K562 (cell line): Measurements from ENCODE around the gene SGK1. TPM values are rescaled to one million over a fixed set of nuclear protein-coding genes. Genes with fewer than 3 reads are reported as not detected.

Source experiments
- DDX20 ChIP-seq: fragments of 450-650 bp; IDR thresholded peaks from 2 replicates; pipeline ENCODE4 v1.6.1; 2016; ENCODE audit warnings: missing genetic modification characterization, low read depth, mild to moderate bottlenecking, missing compliant biosample characterization, moderate library complexity
- GATA2 ChIP-seq: sonication (generic); formaldehyde crosslinking; IDR thresholded peaks from 2 replicates; pipeline ENCODE4 v1.4.0; 2020; ENCODE audit warnings: mild to moderate bottlenecking, missing genetic modification reagents
- MAX ChIP-seq: sonication (generic); formaldehyde crosslinking; IDR thresholded peaks from 2 replicates; pipeline ENCODE4 v1.9.0; 2022; ENCODE audit warnings: mild to moderate bottlenecking, missing genetic modification reagents
- MEIS2 ChIP-seq: fragments of 450-650 bp; IDR thresholded peaks from 2 replicates; pipeline ENCODE4 v1.6.1; 2014; ENCODE audit warnings: mild to moderate bottlenecking; ENCODE audit not compliant: partially characterized antibody
- NKRF ChIP-seq: fragments of 450-650 bp; IDR thresholded peaks from 2 replicates; pipeline ENCODE4 v1.6.1; 2016; ENCODE audit warnings: borderline replicate concordance
- polyA plus RNA-seq, 8 experiments: library from polyadenylated mRNA; depleted of rRNA in 4 of 8; stranded (reverse) in 5 of 8; unstranded in 3 of 8; fragments of >200 nt; fragmentation: Nextera tagmentation in 2 of 8; fragmentation: Illumina TruSeq in 1 of 8; extraction: Ambion mirVana in 2 of 8; extraction: Trizol in 1 of 8; gene quantifications; 2 replicates each; pipeline versions ENCODE4 v1.2.1 to v1.2.3, GENCODE V29; 2011 to 2014; ENCODE audit warnings: inconsistent platforms in 1 of 8, missing spikeins in 1 of 8
- total RNA-seq, 7 experiments: library from RNA; depleted of rRNA in 6 of 7; stranded (reverse); fragments of >200 nt in 6 of 7; fragmentation: Illumina TruSeq in 2 of 7; extraction: Trizol in 2 of 7; gene quantifications; 2 replicates each; pipeline versions ENCODE4 v1.2.1 to v1.2.3, GENCODE V29; 2011 to 2021; ENCODE audit warnings: low replicate concordance in 1 of 7
- TF ChIP-seq, protein P1 (sequence below): fragments of 450-650 bp; IDR thresholded peaks from 2 replicates; pipeline ENCODE4 v1.7.1; 2018; ENCODE audit warnings: mild to moderate bottlenecking, low read depth; ENCODE audit not compliant: partially characterized antibody

Gene SGK1
- total and polyA plus RNA-seq, 9 of the 15 experiments (the other 6 are each of a cell fraction or from before 2014, with no cell fraction given): 3.5 to 7.2 (median 3.9) TPM

DNA sequence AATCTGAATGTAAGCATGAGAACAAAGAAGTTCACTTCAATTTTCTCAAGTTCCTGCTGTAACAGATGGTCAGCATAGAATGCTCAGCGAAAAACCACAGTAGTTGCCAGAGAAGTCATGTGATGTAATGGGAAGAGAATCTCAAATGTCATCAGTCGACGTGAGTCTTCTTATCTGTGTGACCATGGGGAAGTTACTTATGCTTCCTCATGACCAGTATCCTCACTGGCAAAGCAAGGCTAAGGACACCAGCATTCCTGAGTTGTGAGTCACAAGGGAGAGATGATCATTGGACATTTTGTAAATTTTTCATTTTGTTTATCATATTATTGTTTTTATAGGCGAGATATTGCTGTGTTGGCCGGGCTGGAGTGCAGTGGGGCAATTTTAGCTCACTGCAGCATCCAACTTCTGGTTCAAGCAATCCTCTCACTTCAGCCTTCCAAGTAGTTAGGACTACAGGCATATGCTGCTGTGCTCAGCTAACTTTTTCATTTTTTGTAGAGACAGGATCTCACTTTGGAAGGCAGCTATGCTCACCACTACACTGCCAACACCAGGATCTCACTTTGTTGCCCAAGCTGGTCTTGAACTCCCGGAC lies 21.9 kb downstream of the SGK1 start (continued):
- TF ChIP-seq DDX20 (tag): peak; percentile 72; the same call in 1 of the 2 replicates
- no peak for TF ChIP-seq NKRF
- TF ChIP-seq MEIS2: peak; percentile 79
- TF ChIP-seq MAX (CRISPR knock-in tag): no peak
- TF ChIP-seq GATA2 (CRISPR knock-in tag): peak; percentile 83
- TF ChIP-seq, protein P1, sequence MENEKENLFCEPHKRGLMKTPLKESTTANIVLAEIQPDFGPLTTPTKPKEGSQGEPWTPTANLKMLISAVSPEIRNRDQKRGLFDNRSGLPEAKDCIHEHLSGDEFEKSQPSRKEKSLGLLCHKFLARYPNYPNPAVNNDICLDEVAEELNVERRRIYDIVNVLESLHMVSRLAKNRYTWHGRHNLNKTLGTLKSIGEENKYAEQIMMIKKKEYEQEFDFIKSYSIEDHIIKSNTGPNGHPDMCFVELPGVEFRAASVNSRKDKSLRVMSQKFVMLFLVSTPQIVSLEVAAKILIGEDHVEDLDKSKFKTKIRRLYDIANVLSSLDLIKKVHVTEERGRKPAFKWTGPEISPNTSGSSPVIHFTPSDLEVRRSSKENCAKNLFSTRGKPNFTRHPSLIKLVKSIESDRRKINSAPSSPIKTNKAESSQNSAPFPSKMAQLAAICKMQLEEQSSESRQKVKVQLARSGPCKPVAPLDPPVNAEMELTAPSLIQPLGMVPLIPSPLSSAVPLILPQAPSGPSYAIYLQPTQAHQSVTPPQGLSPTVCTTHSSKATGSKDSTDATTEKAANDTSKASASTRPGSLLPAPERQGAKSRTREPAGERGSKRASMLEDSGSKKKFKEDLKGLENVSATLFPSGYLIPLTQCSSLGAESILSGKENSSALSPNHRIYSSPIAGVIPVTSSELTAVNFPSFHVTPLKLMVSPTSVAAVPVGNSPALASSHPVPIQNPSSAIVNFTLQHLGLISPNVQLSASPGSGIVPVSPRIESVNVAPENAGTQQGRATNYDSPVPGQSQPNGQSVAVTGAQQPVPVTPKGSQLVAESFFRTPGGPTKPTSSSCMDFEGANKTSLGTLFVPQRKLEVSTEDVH: no peak
